Astrocyte of the cerebellum (primary cell): ENCODE data around the gene SLC19A1.

Experiments
- DNase-seq: peaks from one replicate; pipeline ENCODE4 v3.0.0-alpha.2; 2011; ENCODE audit warnings: low read depth
- H3K4me3 ChIP-seq: 2 replicates; pipeline ENCODE4 v1.5.1; 2011; ENCODE audit warnings: mild to moderate bottlenecking, low read depth, low read length, moderate library complexity
- CTCF ChIP-seq: IDR thresholded peaks from 2 replicates; pipeline ENCODE4 v1.5.1; 2012; ENCODE audit warnings: low read length, low read depth, moderate library complexity, mild to moderate bottlenecking; ENCODE audit errors: missing control alignments
- in situ Hi-C: cut with HindIII; loops from 2 replicates; pipeline ENCODE4 v1.10.0; 2017; ENCODE audit warnings: low sequenced_read_pairs

Gene SLC19A1

GRCh38 chr21:45557616-45558043 is 15.4 kb upstream of the SLC19A1 start:
- in situ Hi-C loops = no loop called here
- DNase-seq = no peak
- TF ChIP-seq CTCF = no peak
- no peak overlapping the region for H3K4me3 ChIP-seq

GRCh38 chr21:45556645-45557615 is 14.7 kb upstream of the SLC19A1 start:
- in situ Hi-C loops = no loop called here
- no peak for DNase-seq
- H3K4me3 ChIP-seq = no peak overlapping the region

GRCh38 chr21:45556302-45556644 is 14.0 kb upstream of the SLC19A1 start:
- peak overlapping the region; percentile 45 for H3K4me3 ChIP-seq
- in situ Hi-C loops = no loop called here
- TF ChIP-seq CTCF = peak; percentile 0
- no peak for DNase-seq

More at GRCh38 chr21:45556645-45557615, 14.7 kb upstream of the SLC19A1 start:
- TF ChIP-seq CTCF = no peak

- peak; percentile 79 for DNase-seq
- TF ChIP-seq CTCF = peak; percentile 89
- in situ Hi-C loops = no loop called here
- peak overlapping the region; percentile 45 for H3K4me3 ChIP-seq
These were observed 13.5 kb upstream of the SLC19A1 start for GRCh38 chr21:45555557-45556301.

- DNase-seq = no peak
- peak overlapping the region; percentile 45 for H3K4me3 ChIP-seq
- TF ChIP-seq CTCF = no peak
These were observed 13.0 kb upstream of the SLC19A1 start for GRCh38 chr21:45555251-45555556.

GRCh38 chr21:45554477-45555175 is 12.4 kb upstream of the SLC19A1 start:
- TF ChIP-seq CTCF = peak; percentile 73
- in situ Hi-C loops = no loop called here
- no peak for DNase-seq
- H3K4me3 ChIP-seq = peak overlapping the region; percentile 50

More at GRCh38 chr21:45555251-45555556, 13.0 kb upstream of the SLC19A1 start:
- in situ Hi-C loops = no loop called here
